ENCODE measurements around the gene QRICH1. TPM values are rescaled to one million over a fixed set of nuclear protein-coding genes. Genes with fewer than 3 reads are reported as not detected.
"Not testable (repeated sequence)": the region's sequence is repeated elsewhere in the genome, so short reads cannot be mapped to it uniquely, and the experiment has no call there.

QRICH1 gene
- total RNA-seq, 1 experiment from 2014 or later = 96.1 TPM

- Mint-ChIP-seq H3K9me3 (ENCODE audit: unreplicated experiment) (no peaks in the 10 kb centered on the region), H3K36me3 (ENCODE audit: insufficient read depth, unreplicated experiment) (peaks cover 67% of the 10 kb centered on the region), H3K27ac (ENCODE audit: low read depth, unreplicated experiment) (no peak overlapping the region), H3K27me3 (ENCODE audit: insufficient read depth, unreplicated experiment) (no peaks in the 10 kb centered on the region), H3K4me3 (ENCODE audit: unreplicated experiment) (no peak overlapping the region), H3K4me1 (ENCODE audit: insufficient read depth, unreplicated experiment) (peaks cover 10% of the 10 kb centered on the region)
- TF ChIP-seq CTCF (IDR thresholded peaks at IDR 0.05; ENCODE audit: unreplicated experiment) = no peak
- DNase-seq (ENCODE audit: unreplicated experiment) = no peak
- ChIA-PET POLR2A (interaction anchor here (0.6 to 8.3 kb wide), 4 partner anchors 11 to 90 kb away, joined by 4 to 251 read pairs (median 6); partner anchors contain the start of genes DALRD3, NDUFAF3 and QRICH1), CTCF (interaction anchor here (1.1 to 4.6 kb wide), 2 partner anchors 13 to 21 kb away, joined by 3 to 38 read pairs; partner anchors contain the start of genes NDUFAF3 and P4HTM)
- intact Hi-C loops (cut with micrococcal nuclease) = loop anchor here (5.0 kb wide), 1 partner anchor 92 kb away; the partner anchor contains the start of gene ARIH2
- no TSS peak for BruUV-seq (replicated peaks)
Measured at GRCh38 chr3:49009396-49009795, 84.5 kb downstream of the QRICH1 start.

GRCh38 chr3:49008627-49009026 is 85.2 kb downstream of the QRICH1 start:
- not testable (repeated sequence) for DNase-seq (ENCODE audit: unreplicated experiment); H3K4me1 Mint-ChIP-seq (ENCODE audit: insufficient read depth, unreplicated experiment); H3K27me3 Mint-ChIP-seq (ENCODE audit: insufficient read depth, unreplicated experiment); H3K9me3 Mint-ChIP-seq (ENCODE audit: unreplicated experiment)
- intact Hi-C loops (cut with micrococcal nuclease) = loop anchor here (5.0 kb wide), 1 partner anchor 91 kb away; the partner anchor contains the start of gene ARIH2
- ChIA-PET POLR2A (interaction anchor here (0.6 to 8.3 kb wide), 9 partner anchors 10 to 344 kb away, joined by 3 to 251 read pairs (median 7); partner anchors contain the start of genes DALRD3, IMPDH2, NDUFAF3 and P4HTM), CTCF (interaction anchor here (1.3 to 4.6 kb wide), 4 partner anchors 9 to 20 kb away, joined by 5 to 38 read pairs (median 8); partner anchors contain the start of genes NDUFAF3 and P4HTM)
- BruUV-seq (replicated peaks) = TSS peak; percentile 14
- Mint-ChIP-seq H3K36me3 (ENCODE audit: insufficient read depth, unreplicated experiment) (peaks cover 59% of the 10 kb centered on the region), H3K4me3 (ENCODE audit: unreplicated experiment) (peak overlapping the region; percentile 99), H3K27ac (ENCODE audit: low read depth, unreplicated experiment) (peak overlapping the region; percentile 99)

- peaks cover 52% of the 10 kb centered on the region for H3K36me3 Mint-ChIP-seq (ENCODE audit: insufficient read depth, unreplicated experiment)
- BruUV-seq (replicated peaks) = no TSS peak
- ChIA-PET POLR2A (interaction anchor here (0.6 to 8.3 kb wide), 25 partner anchors 8 to 463 kb away, joined by 3 to 251 read pairs (median 6); partner anchors contain the start of genes ARIH2, DAG1, DALRD3 and IMPDH2), CTCF (interaction anchor here (0.8 to 4.6 kb wide), 8 partner anchors 10 to 323 kb away, joined by 3 to 38 read pairs (median 5); partner anchors contain the start of genes NDUFAF3, P4HTM and QRICH1)
- peaks cover 10% of the 10 kb centered on the region for H3K4me1 Mint-ChIP-seq (ENCODE audit: insufficient read depth, unreplicated experiment)
- no peaks in the 10 kb centered on the region for H3K9me3 Mint-ChIP-seq (ENCODE audit: unreplicated experiment)
- intact Hi-C loops (cut with micrococcal nuclease) = loop anchor here (2.0 to 5.0 kb wide), 2 partner anchors 19 to 91 kb away; partner anchors contain the start of gene ARIH2
- DNase-seq (ENCODE audit: unreplicated experiment) = peak; percentile 92
- H3K4me3 Mint-ChIP-seq (ENCODE audit: unreplicated experiment) = peak overlapping the region; percentile 99
- H3K27ac Mint-ChIP-seq (ENCODE audit: low read depth, unreplicated experiment) = peak overlapping the region; percentile 99
- peak; percentile 6 for TF ChIP-seq CTCF (IDR thresholded peaks at IDR 0.05; ENCODE audit: unreplicated experiment)
- H3K27me3 Mint-ChIP-seq (ENCODE audit: insufficient read depth, unreplicated experiment) = no peaks in the 10 kb centered on the region
Measured at GRCh38 chr3:49007771-49008528, 85.9 kb downstream of the QRICH1 start.

DNA sequence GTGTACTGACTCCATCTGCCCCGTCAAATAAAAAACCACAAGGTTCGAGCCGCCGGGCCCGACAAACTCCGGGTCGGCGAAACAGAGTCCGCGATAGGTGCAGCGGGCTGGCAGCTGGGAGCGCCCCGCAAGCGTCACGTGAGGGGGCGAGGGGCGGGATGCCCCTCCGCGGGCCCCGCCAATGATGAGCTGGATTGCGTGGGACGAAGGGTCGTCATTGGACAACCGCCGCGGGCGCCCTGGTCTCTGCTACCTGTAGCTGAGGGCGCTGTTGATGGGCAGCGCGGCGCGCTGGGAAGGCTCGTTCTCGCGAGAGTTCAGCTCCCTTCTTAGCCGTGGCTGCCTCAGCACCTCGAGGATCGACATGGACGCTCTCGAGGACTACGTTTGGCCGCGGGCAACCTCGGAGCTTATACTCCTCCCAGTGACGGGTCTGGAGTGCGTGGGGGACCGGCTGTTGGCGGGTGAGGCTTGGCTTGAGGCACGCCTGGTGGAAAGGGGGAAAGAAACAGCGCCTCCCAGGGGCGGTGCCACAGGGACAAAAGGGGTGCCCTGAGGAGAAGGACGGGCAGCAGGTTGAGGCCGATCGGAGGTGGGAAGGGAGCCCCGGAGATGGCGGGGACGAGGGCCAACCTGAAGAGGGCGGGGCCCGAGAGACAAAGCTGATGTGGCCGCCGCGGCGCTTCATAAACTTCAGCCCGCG is 86.7 kb downstream of the QRICH1 start, which contains the start of gene WDR6:
Gene WDR6, plus strand, starts transcription at position 324 of the 703 bp plus-strand sequence. Its CDS starts 41 bp downstream, at position 365.
- no peaks in the 10 kb centered on the region for H3K9me3 Mint-ChIP-seq (ENCODE audit: unreplicated experiment)
- peak; percentile 33 for TF ChIP-seq CTCF (IDR thresholded peaks at IDR 0.05; ENCODE audit: unreplicated experiment)
- H3K27me3 Mint-ChIP-seq (ENCODE audit: insufficient read depth, unreplicated experiment) = no peaks in the 10 kb centered on the region
- peak; percentile 98 for DNase-seq (ENCODE audit: unreplicated experiment)
- peak within 1 kb of the TSS; percentile 99 for H3K27ac Mint-ChIP-seq (ENCODE audit: low read depth, unreplicated experiment)
- H3K36me3 Mint-ChIP-seq (ENCODE audit: insufficient read depth, unreplicated experiment) = peaks cover 47% of the 10 kb centered on the region
- peak within 1 kb of the TSS; percentile 99 for H3K4me3 Mint-ChIP-seq (ENCODE audit: unreplicated experiment)
- POLR2A ChIA-PET = interaction anchor here (0.6 to 8.3 kb wide), 30 partner anchors 8 to 567 kb away, joined by 3 to 251 read pairs (median 4); partner anchors contain the start of genes ARIH2, CCDC51, CELSR3 and DAG1
- H3K4me1 Mint-ChIP-seq (ENCODE audit: insufficient read depth, unreplicated experiment) = peaks cover 10% of the 10 kb centered on the region
- CTCF ChIA-PET = interaction anchor here (0.6 to 4.6 kb wide), 12 partner anchors 9 to 366 kb away, joined by 3 to 38 read pairs (median 3); partner anchors contain the start of genes NDUFAF3, P4HTM and QRICH1
- BruUV-seq (replicated peaks) = no TSS peak
- intact Hi-C loops (cut with micrococcal nuclease) = loop anchor here (2.0 to 5.0 kb wide), 2 partner anchors 18 to 90 kb away; partner anchors contain the start of gene ARIH2

All from MCF 10A (cell line).